Activated naive CD8-positive, alpha-beta T cell treated with anti-CD3 and anti-CD28 coated beads for 36 hours (primary cell): ENCODE data around the gene TLCD1. TPM values are rescaled to one million over a fixed set of nuclear protein-coding genes. Genes with fewer than 3 reads are reported as not detected.

Experiments
- total RNA-seq, 2 experiments: library from RNA; stranded (reverse); gene quantifications; one replicate each; pipeline ENCODE4 v1.2.3, GENCODE V29; 2021

TLCD1 gene
- total RNA-seq, 2 experiments from 2014 or later = 15.5 to 17.8 TPM

Other genes starting within 250 kb of the TLCD1 start
- not detected for gene FOXN1, start 219.9 kb downstream of the TLCD1 start, total RNA-seq
- 10 to 100 TPM; 31.5 to 34.3 TPM for gene UNC119, start 173.6 kb downstream of the TLCD1 start, total RNA-seq
- 10 to 100 TPM; 41.5 to 42.5 TPM for gene PIGS, start 154.7 kb downstream of the TLCD1 start, total RNA-seq
- gene ALDOC, start 149.3 kb downstream of the TLCD1 start, total RNA-seq = 10 to 100 TPM; 85.6 to 85.8 TPM
- 100 to 1,000 TPM; 111 to 122 TPM for gene SPAG5, start 127.2 kb downstream of the TLCD1 start, total RNA-seq
- gene RSKR, start 112.0 kb downstream of the TLCD1 start, total RNA-seq = 10 to 100 TPM; 14.3 to 17.8 TPM
- gene BLTP2, start 81.1 kb downstream of the TLCD1 start, total RNA-seq = 100 to 1,000 TPM; 174 to 180 TPM
- 10 to 100 TPM; 36.8 to 37.2 TPM for gene SDF2, start 64.3 kb downstream of the TLCD1 start, total RNA-seq
- gene SUPT6H, start 64.0 kb downstream of the TLCD1 start, total RNA-seq = 10 to 100 TPM; 77.0 to 77.9 TPM
- 1 to 10 TPM; 3.1 to 3.9 TPM for gene PROCA1, start 14.3 kb downstream of the TLCD1 start, total RNA-seq
- 1 to 10 TPM; 7.6 to 8.2 TPM for gene RAB34, start 8.4 kb downstream of the TLCD1 start, total RNA-seq
- gene RPL23A, start 6.2 kb downstream of the TLCD1 start, total RNA-seq = 1,000 to 10,000 TPM; 2,447 to 2,533 TPM
- gene NEK8, start 2.6 kb upstream of the TLCD1 start, total RNA-seq = 1 to 10 TPM; 4.8 to 5.6 TPM
- gene TRAF4, start 17.8 kb upstream of the TLCD1 start, total RNA-seq = 100 to 1,000 TPM; 219 to 221 TPM
- 10 to 100 TPM; 13.9 to 14.2 TPM for gene FAM222B, start 116.6 kb upstream of the TLCD1 start, total RNA-seq
- 10 to 100 TPM; 77.6 to 80.4 TPM for gene ERAL1, start 128.8 kb upstream of the TLCD1 start, total RNA-seq
- gene FLOT2, start 171.5 kb upstream of the TLCD1 start, total RNA-seq = 10 to 100 TPM; 56.2 to 65.2 TPM
- 10 to 100 TPM; 31.8 to 34.1 TPM for gene DHRS13, start 176.8 kb upstream of the TLCD1 start, total RNA-seq
- gene PHF12, start 225.3 kb upstream of the TLCD1 start, total RNA-seq = 10 to 100 TPM; 41.4 to 45.7 TPM